ENCODE measurements around the gene NQO1. TPM values are rescaled to one million over a fixed set of nuclear protein-coding genes. Genes with fewer than 3 reads are reported as not detected.
A peak's percentile ranks its signal among the peaks of the same experiment; 100 is the strongest.

The NQO1 gene
- total RNA-seq, 1 experiment from 2014 or later: 853 TPM

DNA sequence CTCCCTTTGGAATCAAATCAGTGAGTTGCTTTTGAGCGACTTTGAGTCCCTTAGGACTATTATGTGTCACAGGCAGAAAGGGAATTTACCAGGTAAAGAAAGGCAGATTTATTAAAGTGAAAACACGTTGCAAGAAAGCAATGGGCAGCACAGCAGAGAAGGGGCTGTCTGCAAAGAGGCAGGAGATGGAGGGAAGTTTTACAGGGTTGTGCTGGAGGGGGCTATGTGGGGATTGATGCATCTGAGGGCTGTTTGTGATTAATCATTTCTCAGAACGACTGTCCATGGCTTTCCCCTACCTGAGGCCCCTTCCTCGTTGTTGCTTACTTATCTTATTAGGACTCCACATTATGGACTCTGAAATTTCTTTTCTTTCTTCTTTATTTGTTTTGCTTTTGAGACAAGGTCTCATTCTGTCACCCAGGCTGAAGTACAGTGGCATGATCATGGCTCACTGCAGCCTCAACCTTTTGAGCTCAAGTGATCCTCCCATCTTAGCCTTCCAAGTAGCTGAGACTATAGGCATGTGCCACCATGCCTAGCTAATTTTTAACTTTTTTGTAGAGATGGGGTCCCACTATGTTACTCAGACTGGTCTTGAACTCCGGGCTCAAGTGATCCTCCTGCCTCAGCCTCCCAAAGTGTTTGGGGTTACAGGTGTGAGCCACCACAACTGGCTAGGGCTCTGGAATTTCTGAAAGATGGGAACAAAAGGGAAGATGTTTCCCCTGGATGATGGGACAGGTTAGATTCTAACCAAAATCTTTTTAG is 41.3 kb upstream of the NQO1 start:
- BruUV-seq (replicated peaks): no TSS peak
- Histone ChIP-seq H4K20me1 (ENCODE audit: insufficient read depth) (peaks cover 7% of the 10 kb centered on the region), H3K4me3 (no peak overlapping the region), H3K36me3 (ENCODE audit: low read depth) (no peaks in the 10 kb centered on the region), H3K79me2 (ENCODE audit: low read depth) (peaks cover 95% of the 10 kb centered on the region), H3K9me2 (ENCODE audit: insufficient read depth) (no peaks in the 10 kb centered on the region), H3K27ac (no peak overlapping the region), H3K27me3 (ENCODE audit: insufficient read depth, low read depth) (no peaks in the 10 kb centered on the region), H2AFZ (no peak overlapping the region), H3K4me1 (replicated peaks; ENCODE audit: insufficient read depth) (peaks cover 12% of the 10 kb centered on the region), H3K9me3 (ENCODE audit: insufficient read depth, low read depth) (no peaks in the 10 kb centered on the region), H3K4me2 (no peak overlapping the region), H3F3A (ENCODE audit: insufficient read depth, low read depth) (peaks cover 8% of the 10 kb centered on the region; the same call in 1 of the 2 replicates)
- no peak for DNase-seq
- intact Hi-C loops (cut with micrococcal nuclease; ENCODE audit: unreplicated experiment): loop anchor here (10.0 kb wide), 1 partner anchor 433 kb away; the partner anchor contains the start of genes COG8, NIP7 and PDF
- ChIA-PET POLR2A (ENCODE audit: unreplicated experiment) (interaction anchor here (0.7 kb wide), 1 partner anchor 8 kb away, joined by 8 read pairs; no protein-coding TSS in a partner anchor), CTCF (no interaction called here)
- TF ChIP-seq, protein P1, sequence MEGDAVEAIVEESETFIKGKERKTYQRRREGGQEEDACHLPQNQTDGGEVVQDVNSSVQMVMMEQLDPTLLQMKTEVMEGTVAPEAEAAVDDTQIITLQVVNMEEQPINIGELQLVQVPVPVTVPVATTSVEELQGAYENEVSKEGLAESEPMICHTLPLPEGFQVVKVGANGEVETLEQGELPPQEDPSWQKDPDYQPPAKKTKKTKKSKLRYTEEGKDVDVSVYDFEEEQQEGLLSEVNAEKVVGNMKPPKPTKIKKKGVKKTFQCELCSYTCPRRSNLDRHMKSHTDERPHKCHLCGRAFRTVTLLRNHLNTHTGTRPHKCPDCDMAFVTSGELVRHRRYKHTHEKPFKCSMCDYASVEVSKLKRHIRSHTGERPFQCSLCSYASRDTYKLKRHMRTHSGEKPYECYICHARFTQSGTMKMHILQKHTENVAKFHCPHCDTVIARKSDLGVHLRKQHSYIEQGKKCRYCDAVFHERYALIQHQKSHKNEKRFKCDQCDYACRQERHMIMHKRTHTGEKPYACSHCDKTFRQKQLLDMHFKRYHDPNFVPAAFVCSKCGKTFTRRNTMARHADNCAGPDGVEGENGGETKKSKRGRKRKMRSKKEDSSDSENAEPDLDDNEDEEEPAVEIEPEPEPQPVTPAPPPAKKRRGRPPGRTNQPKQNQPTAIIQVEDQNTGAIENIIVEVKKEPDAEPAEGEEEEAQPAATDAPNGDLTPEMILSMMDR (conservative IDR thresholded peaks at IDR 0.05): no peak
- TF ChIP-seq EZH2 (IDR thresholded peaks at IDR 0.05; ENCODE audit: low read depth): no peak

DNA sequence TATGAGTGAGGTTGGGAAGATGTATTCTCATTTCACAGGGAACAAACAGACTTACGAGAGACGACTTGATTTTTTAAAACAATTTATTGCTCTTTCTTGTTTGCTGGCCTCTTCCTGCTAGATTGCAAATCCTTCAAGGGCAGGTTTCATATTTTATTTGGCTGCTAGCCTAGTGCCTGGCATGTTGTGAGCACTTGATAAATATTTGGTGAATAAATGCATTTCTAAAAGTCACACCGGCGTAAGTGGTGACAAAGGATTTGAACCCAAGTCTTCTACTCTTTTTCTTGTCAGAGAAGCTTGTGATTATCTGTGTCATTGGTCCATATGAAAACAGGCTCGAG is 37.2 kb upstream of the NQO1 start:
- Histone ChIP-seq H3K9me3 (ENCODE audit: insufficient read depth, low read depth) (no peaks in the 10 kb centered on the region), H3K79me2 (ENCODE audit: low read depth) (peaks cover 69% of the 10 kb centered on the region), H3K27me3 (ENCODE audit: insufficient read depth, low read depth) (no peaks in the 10 kb centered on the region), H4K20me1 (ENCODE audit: insufficient read depth) (peaks cover under 1% of the 10 kb centered on the region; the same call in 1 of the 2 replicates), H3K4me2 (peak overlapping the region; percentile 84), H3K4me1 (replicated peaks; ENCODE audit: insufficient read depth) (peaks cover 18% of the 10 kb centered on the region), H3F3A (ENCODE audit: insufficient read depth, low read depth) (peaks cover 8% of the 10 kb centered on the region; the same call in 1 of the 2 replicates), H3K36me3 (ENCODE audit: low read depth) (no peaks in the 10 kb centered on the region), H3K27ac (peak overlapping the region; percentile 81; the same call in 1 of the 2 replicates), H3K9me2 (ENCODE audit: insufficient read depth) (no peaks in the 10 kb centered on the region), H2AFZ (no peak overlapping the region), H3K4me3 (peak overlapping the region; percentile 99)
- intact Hi-C loops (cut with micrococcal nuclease; ENCODE audit: unreplicated experiment): loop anchor here (2.0 to 10.0 kb wide), 2 partner anchors 37 to 429 kb away; partner anchors contain the start of genes COG8, NIP7, NQO1 and PDF
- ChIA-PET POLR2A (ENCODE audit: unreplicated experiment) (interaction anchor here (0.7 kb wide), 2 partner anchors 88 to 360 kb away, joined by 4 to 5 read pairs; no protein-coding TSS in a partner anchor), CTCF (interaction anchor here (1.5 kb wide), 1 partner anchor 9 kb away, joined by 4 read pairs; the partner anchor contains the start of gene NOB1)
- no TSS peak for BruUV-seq (replicated peaks)
- DNase-seq: no peak
- TF ChIP-seq, protein P1 (conservative IDR thresholded peaks at IDR 0.05): no peak
- no peak for TF ChIP-seq EZH2 (IDR thresholded peaks at IDR 0.05; ENCODE audit: low read depth)

DNA sequence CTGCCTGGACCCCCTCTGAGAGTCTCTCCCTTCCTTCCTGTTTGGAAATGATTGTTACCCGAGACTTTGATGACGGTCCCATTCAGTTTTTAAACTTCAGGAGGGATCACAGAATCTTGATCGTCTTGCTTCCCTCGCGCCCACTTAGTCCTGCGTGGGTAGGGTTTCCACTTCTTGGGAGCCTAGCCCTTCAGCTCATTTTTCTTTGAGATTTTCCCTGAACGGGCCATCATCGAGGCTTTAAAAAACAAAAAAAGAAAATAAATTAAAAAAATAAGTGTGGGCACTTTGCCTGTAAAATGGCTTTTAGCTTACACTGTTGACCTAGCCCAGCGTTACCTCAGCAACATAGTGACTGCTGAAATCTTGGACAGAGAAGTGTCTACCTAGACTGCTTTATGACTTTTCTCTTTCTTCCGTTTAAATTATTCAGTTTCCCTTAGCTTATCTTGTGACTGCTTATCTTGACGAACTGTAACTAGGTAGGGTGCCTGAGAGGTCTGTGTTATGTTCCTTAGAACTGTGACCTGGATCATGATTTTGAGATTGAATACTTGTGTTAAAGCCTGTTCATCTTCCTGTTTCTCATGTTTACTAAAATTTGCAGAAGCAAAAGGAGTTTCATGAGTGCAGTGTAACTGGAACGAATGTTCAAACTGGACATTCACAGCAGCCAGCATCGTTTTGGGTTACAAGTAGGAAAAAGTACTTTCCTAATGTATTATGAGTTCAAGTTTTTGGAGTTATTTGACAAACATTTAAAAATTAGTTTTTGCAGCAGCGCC is 36.6 kb upstream of the NQO1 start:
- H3K4me2 ChIP-seq: peak overlapping the region; percentile 84
- no peaks in the 10 kb centered on the region for H3K27me3 ChIP-seq (ENCODE audit: insufficient read depth, low read depth)
- H3K4me1 ChIP-seq (replicated peaks; ENCODE audit: insufficient read depth): peaks cover 18% of the 10 kb centered on the region
- peaks cover 63% of the 10 kb centered on the region for H3K79me2 ChIP-seq (ENCODE audit: low read depth)
- DNase-seq: no peak
- H3K27ac ChIP-seq: peak overlapping the region; percentile 81
- ChIA-PET POLR2A (ENCODE audit: unreplicated experiment) (interaction anchor here (0.7 kb wide), 3 partner anchors 87 to 984 kb away, joined by 4 to 7 read pairs (median 5); no protein-coding TSS in a partner anchor), CTCF (interaction anchor here (0.7 to 1.5 kb wide), 2 partner anchors 9 to 544 kb away, joined by 3 to 4 read pairs; partner anchors contain the start of gene NOB1)
- no peaks in the 10 kb centered on the region for H3K36me3 ChIP-seq (ENCODE audit: low read depth)
- no peak for TF ChIP-seq EZH2 (IDR thresholded peaks at IDR 0.05; ENCODE audit: low read depth)
- TF ChIP-seq, protein P1 (conservative IDR thresholded peaks at IDR 0.05): no peak
- peak overlapping the region; percentile 97 for H2AFZ ChIP-seq
- intact Hi-C loops (cut with micrococcal nuclease; ENCODE audit: unreplicated experiment): loop anchor here (2.0 to 10.0 kb wide), 2 partner anchors 36 to 428 kb away; partner anchors contain the start of genes COG8, NIP7, NQO1 and PDF
- BruUV-seq (replicated peaks): TSS peak; percentile 42
- H3K9me2 ChIP-seq (ENCODE audit: insufficient read depth): no peaks in the 10 kb centered on the region
- H4K20me1 ChIP-seq (ENCODE audit: insufficient read depth): no peaks in the 10 kb centered on the region
- no peaks in the 10 kb centered on the region for H3K9me3 ChIP-seq (ENCODE audit: insufficient read depth, low read depth)
- H3K4me3 ChIP-seq: peak overlapping the region; percentile 99
- peaks cover 8% of the 10 kb centered on the region; the same call in 1 of the 2 replicates for H3F3A ChIP-seq (ENCODE audit: insufficient read depth, low read depth)
